ENCODE measurements around the gene HTT. TPM values are rescaled to one million over a fixed set of nuclear protein-coding genes. Genes with fewer than 3 reads are reported as not detected.

Gene HTT
- total and polyA plus RNA-seq, 2 of the 13 experiments (the other 11 are each of a cell fraction or from before 2014, with no cell fraction given), result 17.5 to 19.5 TPM

- no peak for TF ChIP-seq ATF5 (CRISPR knock-in tag; IDR thresholded peaks at IDR 0.05; ENCODE audit: low read depth)
- TF ChIP-seq ZNF33A (CRISPR knock-in tag; IDR thresholded peaks at IDR 0.05; ENCODE audit: borderline replicate concordance), result no peak
- no peak for TF ChIP-seq ZBTB7A (CRISPR knock-in tag; IDR thresholded peaks at IDR 0.05)
- TF ChIP-seq GZF1 (CRISPR knock-in tag; IDR thresholded peaks at IDR 0.05), result peak; percentile 87; the same call in 1 of the 2 replicates
- TF ChIP-seq ZFP91 (CRISPR knock-in tag; IDR thresholded peaks at IDR 0.05; ENCODE audit: borderline replicate concordance), result no peak
- no peak for TF ChIP-seq ZNF260 (CRISPR knock-in tag; IDR thresholded peaks at IDR 0.05; ENCODE audit: borderline replicate concordance, low read depth)
- TF ChIP-seq MAFF (IDR thresholded peaks at IDR 0.05; ENCODE audit: low read depth, low read length), result no peak
- peak; percentile 10 for TF ChIP-seq SKI (IDR thresholded peaks at IDR 0.05; ENCODE audit: partially characterized antibody)
- no peak for TF ChIP-seq MBD4 (IDR thresholded peaks at IDR 0.05; ENCODE audit: borderline replicate concordance, low read length)
- peak; percentile 19; the same call in 1 of the 2 replicates for TF ChIP-seq ZNF614 (CRISPR knock-in tag; IDR thresholded peaks at IDR 0.05; ENCODE audit: borderline replicate concordance)
- TF ChIP-seq MYPOP (CRISPR knock-in tag; IDR thresholded peaks at IDR 0.05), result peak; percentile 50; the same call in 1 of the 2 replicates
- no peak for TF ChIP-seq SCMH1 (CRISPR knock-in tag; IDR thresholded peaks at IDR 0.05; ENCODE audit: borderline replicate concordance)
- TF ChIP-seq ZNF678 (CRISPR knock-in tag; IDR thresholded peaks at IDR 0.05), result no peak
- no peak for TF ChIP-seq REXO4 (CRISPR knock-in tag; IDR thresholded peaks at IDR 0.05; ENCODE audit: borderline replicate concordance)
- no peak for TF ChIP-seq ZNF713 (CRISPR knock-in tag; IDR thresholded peaks at IDR 0.05)
- no peak for TF ChIP-seq ZFAT (CRISPR knock-in tag; conservative IDR thresholded peaks at IDR 0.05)
- TF ChIP-seq NCOA5 (CRISPR knock-in tag; IDR thresholded peaks at IDR 0.05), result no peak
- TF ChIP-seq USF2 (IDR thresholded peaks at IDR 0.05; ENCODE audit: low read depth, low read length), result no peak
- no peak for TF ChIP-seq USF2 (CRISPR knock-in tag; IDR thresholded peaks at IDR 0.05; ENCODE audit: borderline replicate concordance)
- no peak; the same call in 1 of the 2 replicates for TF ChIP-seq ZNF431 (CRISPR knock-in tag; IDR thresholded peaks at IDR 0.05; ENCODE audit: borderline replicate concordance, low read depth)
- TF ChIP-seq NR2F2 (IDR thresholded peaks at IDR 0.05; ENCODE audit: borderline replicate concordance, low read depth), result no peak
- TF ChIP-seq ZNF276 (CRISPR knock-in tag; IDR thresholded peaks at IDR 0.05; ENCODE audit: low read depth), result no peak
Measured at GRCh38 chr4:3292571-3293400, 218.3 kb downstream of the HTT start, which contains the start of gene RGS12 (continued).

Data from HepG2 (cell line).